ENCODE results near the gene ITGA7. TPM values are rescaled to one million over a fixed set of nuclear protein-coding genes. Genes with fewer than 3 reads are reported as not detected.

ITGA7 gene
- total and polyA plus RNA-seq, 2 experiments from 2014 or later, result 39.5 to 101 TPM

DNA sequence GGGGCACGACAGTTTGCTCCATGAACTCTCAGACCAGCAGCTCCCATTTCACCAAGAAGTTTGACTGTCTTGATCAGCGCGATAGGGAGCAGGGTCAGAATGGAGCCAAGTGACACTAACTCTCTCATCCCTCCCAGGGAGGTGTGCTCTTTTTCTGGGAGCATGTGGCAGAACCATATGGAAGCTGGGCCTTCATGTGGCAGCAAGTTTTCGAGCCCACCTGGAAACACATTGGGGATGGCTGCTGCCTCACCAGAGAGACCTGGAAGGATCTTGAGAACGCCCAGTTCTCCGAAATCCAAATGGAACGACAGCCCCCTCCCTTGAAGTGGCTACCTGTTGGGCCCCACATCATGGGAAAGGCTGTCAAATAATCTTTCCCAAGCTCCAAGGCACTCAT is 24.0 kb downstream of the ITGA7 start:
- Histone ChIP-seq H3K27ac (no peak overlapping the region), H3K36me3 (peaks cover 2% of the 10 kb centered on the region), H3K27me3 (no peaks in the 10 kb centered on the region), H3K4me3 (no peak overlapping the region), H3K9me3 (ENCODE audit: low read depth) (no peaks in the 10 kb centered on the region), H3K4me1 (ENCODE audit: low read depth) (peaks cover 4% of the 10 kb centered on the region)
- TF ChIP-seq, protein P1, sequence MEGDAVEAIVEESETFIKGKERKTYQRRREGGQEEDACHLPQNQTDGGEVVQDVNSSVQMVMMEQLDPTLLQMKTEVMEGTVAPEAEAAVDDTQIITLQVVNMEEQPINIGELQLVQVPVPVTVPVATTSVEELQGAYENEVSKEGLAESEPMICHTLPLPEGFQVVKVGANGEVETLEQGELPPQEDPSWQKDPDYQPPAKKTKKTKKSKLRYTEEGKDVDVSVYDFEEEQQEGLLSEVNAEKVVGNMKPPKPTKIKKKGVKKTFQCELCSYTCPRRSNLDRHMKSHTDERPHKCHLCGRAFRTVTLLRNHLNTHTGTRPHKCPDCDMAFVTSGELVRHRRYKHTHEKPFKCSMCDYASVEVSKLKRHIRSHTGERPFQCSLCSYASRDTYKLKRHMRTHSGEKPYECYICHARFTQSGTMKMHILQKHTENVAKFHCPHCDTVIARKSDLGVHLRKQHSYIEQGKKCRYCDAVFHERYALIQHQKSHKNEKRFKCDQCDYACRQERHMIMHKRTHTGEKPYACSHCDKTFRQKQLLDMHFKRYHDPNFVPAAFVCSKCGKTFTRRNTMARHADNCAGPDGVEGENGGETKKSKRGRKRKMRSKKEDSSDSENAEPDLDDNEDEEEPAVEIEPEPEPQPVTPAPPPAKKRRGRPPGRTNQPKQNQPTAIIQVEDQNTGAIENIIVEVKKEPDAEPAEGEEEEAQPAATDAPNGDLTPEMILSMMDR (IDR thresholded peaks at IDR 0.05; ENCODE audit: low read depth, low read length), result no peak
- no peak for DNase-seq (ENCODE audit: low read depth in 1 of 2, low spot score in 1 of 2)

DNA sequence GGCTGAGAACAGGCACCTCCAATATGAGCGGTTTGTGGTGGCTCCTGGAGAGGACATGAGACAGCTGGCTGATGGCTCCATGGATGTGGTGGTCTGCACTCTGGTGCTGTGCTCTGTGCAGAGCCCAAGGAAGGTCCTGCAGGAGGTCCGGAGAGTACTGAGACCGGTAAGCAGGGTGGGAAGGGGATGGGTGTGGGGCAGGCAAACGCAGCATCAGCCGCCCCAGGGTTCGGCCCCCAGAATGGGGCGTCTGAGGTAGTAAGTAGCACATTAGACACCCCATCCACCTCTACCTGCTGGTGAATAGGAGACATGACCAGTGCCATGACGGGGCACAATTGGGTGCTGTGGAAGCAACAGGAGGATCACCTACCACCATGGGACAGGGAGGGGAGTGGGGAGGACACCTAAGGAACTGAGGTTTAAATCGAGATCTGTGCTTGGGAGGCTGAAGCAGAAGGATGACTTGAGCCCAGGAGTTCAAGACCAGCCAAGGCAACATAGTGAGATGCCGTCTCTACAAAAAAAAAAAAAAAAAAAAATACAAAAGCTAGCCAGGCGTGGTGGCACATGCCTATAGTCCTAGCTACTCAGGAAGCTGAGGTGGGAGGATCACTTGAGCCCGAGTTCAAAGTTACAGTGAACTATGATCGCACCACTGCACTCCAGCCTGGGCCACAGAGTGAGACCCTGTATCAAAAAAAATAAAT is 25.5 kb downstream of the ITGA7 start:
- no peak for DNase-seq (ENCODE audit: low read depth in 1 of 2, low spot score in 1 of 2)
- H3K27me3 ChIP-seq, result no peaks in the 10 kb centered on the region
- H3K36me3 ChIP-seq, result peaks cover 2% of the 10 kb centered on the region
- H3K4me1 ChIP-seq (ENCODE audit: low read depth), result peaks cover 4% of the 10 kb centered on the region
- H3K27ac ChIP-seq, result no peak overlapping the region
- H3K9me3 ChIP-seq (ENCODE audit: low read depth), result no peaks in the 10 kb centered on the region
- TF ChIP-seq, protein P1 (IDR thresholded peaks at IDR 0.05; ENCODE audit: low read depth, low read length), result no peak
- peak overlapping the region; percentile 11 for H3K4me3 ChIP-seq

DNA sequence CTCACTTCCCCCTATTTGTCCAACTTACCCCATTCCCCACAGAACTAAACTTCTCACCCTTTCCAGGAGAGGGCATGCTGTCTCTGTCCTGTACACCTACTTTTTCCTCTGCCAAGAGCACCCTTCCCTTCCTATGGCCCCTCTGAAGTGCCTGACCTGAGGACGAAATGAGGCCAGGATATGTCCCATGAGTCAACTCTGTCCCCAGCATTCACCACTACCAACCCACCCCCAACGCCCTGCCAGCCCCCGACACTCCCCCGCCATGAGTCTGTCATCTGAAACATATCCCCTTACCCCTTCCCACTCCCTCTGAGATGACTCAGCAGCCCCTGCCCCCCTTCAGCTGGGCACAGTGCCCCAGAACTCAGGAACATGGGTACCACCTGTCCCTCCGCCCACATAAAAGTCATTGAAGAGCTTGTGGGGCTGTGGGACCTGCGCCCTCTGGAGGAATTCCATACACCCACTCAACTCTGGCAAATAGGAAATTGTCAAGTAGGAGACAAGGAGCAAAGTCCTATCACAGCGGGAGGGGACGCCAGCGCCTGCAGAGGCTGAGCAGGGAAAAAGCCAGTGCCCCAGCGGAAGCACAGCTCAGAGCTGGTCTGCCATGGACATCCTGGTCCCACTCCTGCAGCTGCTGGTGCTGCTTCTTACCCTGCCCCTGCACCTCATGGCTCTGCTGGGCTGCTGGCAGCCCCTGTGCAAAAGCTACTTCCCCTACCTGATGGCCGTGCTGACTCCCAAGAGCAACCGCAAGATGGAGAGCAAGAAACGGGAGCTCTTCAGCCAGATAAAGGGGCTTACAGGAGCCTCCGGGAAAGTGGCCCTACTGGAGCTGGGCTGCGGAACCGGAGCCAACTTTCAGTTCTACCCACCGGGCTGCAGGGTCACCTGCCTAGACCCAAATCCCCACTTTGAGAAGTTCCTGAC is 26.3 kb downstream of the ITGA7 start:
- DNase-seq (ENCODE audit: low read depth in 1 of 2, low spot score in 1 of 2), result peak; percentile 62 to 81
- TF ChIP-seq, protein P1 (IDR thresholded peaks at IDR 0.05; ENCODE audit: low read depth, low read length), result peak; percentile 25
- no peaks in the 10 kb centered on the region for H3K9me3 ChIP-seq (ENCODE audit: low read depth)
- H3K4me3 ChIP-seq, result peak overlapping the region; percentile 11
- H3K36me3 ChIP-seq, result peaks cover 2% of the 10 kb centered on the region
- peaks cover 4% of the 10 kb centered on the region for H3K4me1 ChIP-seq (ENCODE audit: low read depth)
- H3K27me3 ChIP-seq, result peaks cover 5% of the 10 kb centered on the region
- peak overlapping the region; percentile 48 for H3K27ac ChIP-seq

DNA sequence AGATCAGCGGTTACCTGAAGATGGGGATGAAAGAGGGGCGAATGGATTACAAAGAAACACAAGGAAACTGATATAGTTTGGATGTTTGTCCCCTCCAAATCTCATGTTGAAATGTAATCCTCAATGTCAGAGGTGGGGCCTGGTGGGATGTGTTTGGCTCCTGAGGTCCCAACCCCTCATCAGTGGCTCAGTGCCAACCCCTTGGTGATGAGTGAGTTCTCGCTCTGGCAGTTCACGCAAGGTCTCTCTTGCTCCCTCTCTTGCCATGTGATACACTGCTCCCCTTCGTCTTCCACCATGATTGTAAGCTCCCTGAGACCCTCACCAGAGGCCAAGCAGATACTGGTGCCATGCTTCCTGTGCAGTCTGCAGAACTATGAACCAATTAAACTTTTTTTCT is 28.0 kb downstream of the ITGA7 start:
- H3K4me1 ChIP-seq (ENCODE audit: low read depth), result peaks cover 4% of the 10 kb centered on the region
- H3K27me3 ChIP-seq, result peaks cover 5% of the 10 kb centered on the region
- no peak for DNase-seq (ENCODE audit: low read depth in 1 of 2, low spot score in 1 of 2)
- no peaks in the 10 kb centered on the region for H3K9me3 ChIP-seq (ENCODE audit: low read depth)
- TF ChIP-seq, protein P1 (IDR thresholded peaks at IDR 0.05; ENCODE audit: low read depth, low read length), result no peak
- H3K27ac ChIP-seq, result no peak overlapping the region
- no peaks in the 10 kb centered on the region for H3K36me3 ChIP-seq
- no peak overlapping the region for H3K4me3 ChIP-seq

DNA sequence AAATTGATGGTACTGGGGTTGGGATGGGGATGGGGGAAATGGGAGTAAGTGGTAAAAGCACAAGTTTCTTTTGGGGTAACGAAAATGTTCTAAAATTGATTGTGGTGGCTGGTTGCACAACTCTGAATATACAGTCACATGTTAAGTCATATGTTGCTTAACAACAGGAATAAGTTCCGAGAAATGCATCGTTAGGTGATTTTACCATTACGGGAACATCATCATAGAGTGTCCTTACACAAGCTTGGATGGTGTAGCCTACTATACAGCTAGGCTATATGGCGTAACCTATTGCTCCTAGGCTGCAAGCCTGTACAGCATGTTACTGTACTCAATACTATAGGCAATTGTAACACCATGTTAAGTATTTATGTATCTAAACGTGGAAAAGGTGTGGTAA is 31.0 kb downstream of the ITGA7 start:
- H3K4me3 ChIP-seq, result no peak overlapping the region
- TF ChIP-seq, protein P1 (IDR thresholded peaks at IDR 0.05; ENCODE audit: low read depth, low read length), result no peak
- no peak for DNase-seq (ENCODE audit: low read depth in 1 of 2, low spot score in 1 of 2)
- no peaks in the 10 kb centered on the region for H3K9me3 ChIP-seq (ENCODE audit: low read depth)
- no peaks in the 10 kb centered on the region for H3K36me3 ChIP-seq
- H3K27me3 ChIP-seq, result peaks cover 5% of the 10 kb centered on the region
- no peak overlapping the region for H3K27ac ChIP-seq
- peaks cover 1% of the 10 kb centered on the region for H3K4me1 ChIP-seq (ENCODE audit: low read depth)
